Measurements from ENCODE around the gene DHX35. TPM values are rescaled to one million over a fixed set of nuclear protein-coding genes. Genes with fewer than 3 reads are reported as not detected.
"Not testable (repeated sequence)": the region's sequence is repeated elsewhere in the genome, so short reads cannot be mapped to it uniquely, and the experiment has no call there.

Gene DHX35
- total and polyA plus RNA-seq, 2 of the 8 experiments (the other 6 are each of a cell fraction or from before 2014, with no cell fraction given) = 21.9 to 27.7 TPM

- H3K4me1 ChIP-seq (replicated peaks in 1 of 4; ENCODE audit: control insufficient read depth in 3 of 4, insufficient read depth in 4 of 4, low read length in 3 of 4); H3K56ac ChIP-seq (replicated peaks; ENCODE audit: insufficient read length, low read depth, low read length); H3K27ac ChIP-seq (ENCODE audit: low read depth, low read length); H3K4me3 ChIP-seq (ENCODE audit: extremely low read depth in 1 of 4, insufficient read depth in 2 of 4, low read depth in 3 of 4, low read length in 4 of 4); H2BK5ac ChIP-seq (ENCODE audit: low read depth, low read length); H3K4me2 ChIP-seq (ENCODE audit: insufficient read depth in 1 of 2, low read depth in 2 of 2, low read length in 2 of 2); H4K20me1 ChIP-seq (replicated peaks in 1 of 2; ENCODE audit: control insufficient read depth in 1 of 2, insufficient read depth in 2 of 2, low read length in 2 of 2); H4K91ac ChIP-seq (replicated peaks; ENCODE audit: insufficient read length, low read length); H2AFZ ChIP-seq (ENCODE audit: low read length); H3K9me3 ChIP-seq (ENCODE audit: insufficient read depth in 2 of 2, low read depth in 1 of 2, low read length in 1 of 2); H4K5ac ChIP-seq (ENCODE audit: insufficient read length, low read depth, low read length); H2AK5ac ChIP-seq (ENCODE audit: low read depth, low read length); H2BK20ac ChIP-seq (ENCODE audit: low read length); H3K36me3 ChIP-seq (ENCODE audit: control insufficient read depth in 2 of 4, insufficient read depth in 4 of 4, low read length in 3 of 4); H2BK15ac ChIP-seq (ENCODE audit: low read length); H3K23ac ChIP-seq (ENCODE audit: insufficient read length); H3K27me3 ChIP-seq (replicated peaks in 1 of 4; ENCODE audit: control insufficient read depth in 3 of 4, extremely low read depth in 1 of 4, insufficient read depth in 3 of 4, low read length in 3 of 4); H3K79me1 ChIP-seq (ENCODE audit: low read depth, low read length); H3K14ac ChIP-seq (ENCODE audit: insufficient read length); H3K9ac ChIP-seq (replicated peaks in 1 of 4; ENCODE audit: extremely low read depth in 1 of 4, low read depth in 3 of 4, low read length in 3 of 4); DNase-seq (ENCODE audit: low read depth in 1 of 2, low spot score in 2 of 2); H3K4ac ChIP-seq (replicated peaks; ENCODE audit: insufficient read length, low read depth, low read length); H3K18ac ChIP-seq (ENCODE audit: extremely low read depth, low read length); H3K23me2 ChIP-seq (ENCODE audit: low read depth, low read length); H2BK12ac ChIP-seq (ENCODE audit: low read depth, low read length); FAIRE-seq; H2BK120ac ChIP-seq (replicated peaks; ENCODE audit: low read depth, low read length); H4K8ac ChIP-seq (ENCODE audit: extremely low read depth, insufficient read depth, low read length); CTCF ChIA-PET (ENCODE audit: partially characterized antibody): not testable (repeated sequence)
- peaks cover 4 to 33% of the 10 kb centered on the region in 2 experiments; a peak in 3 of 4 replicates for H3K79me2 ChIP-seq (ENCODE audit: control insufficient read depth in 1 of 2, insufficient read depth in 2 of 2, low read length in 2 of 2)
- WGBS, 2 experiments (ENCODE audit: extremely low coverage in 1 of 2, insufficient coverage in 1 of 2, insufficient read length in 1 of 2, insufficient replicate concordance in 2 of 2, low coverage in 1 of 2, low lambda C conversion rate in 2 of 2, missing lambda C conversion rate in 1 of 2) = 87% methylated on average over 9 of the region's 9 CpGs; no CpG with 5 or more reads in 1 of the 2 experiments
- POLR2A ChIA-PET (ENCODE audit: partially characterized antibody) = interaction anchor here (2.8 to 6.0 kb wide), 2 partner anchors 21 to 33 kb away, joined by 18 to 56 read pairs; partner anchors contain the start of gene FAM83D
Observed at GRCh38 chr20:38960187-38960687, 1.9 kb upstream of the DHX35 start.
